Neuronal stem cell (in vitro differentiated cells): ENCODE results near the gene SIM2.

Experiments used
- DNase-seq: peaks from one replicate; pipeline ENCODE4 v3.0.0-alpha.2; 2013; ENCODE audit warnings: low spot score
- H2AFZ ChIP-seq: one replicate; pipeline ENCODE4 v1.6.1; 2013; ENCODE audit warnings: mild to moderate bottlenecking, low read length, inconsistent platforms
- H2AK5ac ChIP-seq: 2 replicates; pipeline ENCODE4 v1.6.1; 2013; ENCODE audit warnings: low read depth, mild to moderate bottlenecking, inconsistent platforms, low read length, moderate library complexity, mixed read lengths
- H2BK120ac ChIP-seq: 2 replicates; pipeline ENCODE4 v1.6.1; 2013; ENCODE audit warnings: low read depth, mild to moderate bottlenecking, inconsistent platforms, low read length, moderate library complexity, mixed read lengths
- H2BK12ac ChIP-seq: one replicate; pipeline ENCODE4 v1.6.1; 2013; ENCODE audit warnings: low read length, inconsistent platforms
- H2BK15ac ChIP-seq: 2 replicates; pipeline ENCODE4 v1.6.1; 2013; ENCODE audit warnings: mild to moderate bottlenecking, low read length, inconsistent platforms, mixed read lengths
- H2BK5ac ChIP-seq: one replicate; pipeline ENCODE4 v1.6.1; 2013; ENCODE audit warnings: inconsistent platforms, mild to moderate bottlenecking, low read length, moderate library complexity
- H3K14ac ChIP-seq: one replicate; pipeline ENCODE4 v1.6.1; 2013; ENCODE audit warnings: low read length, inconsistent platforms
- H3K18ac ChIP-seq: 2 replicates; pipeline ENCODE4 v1.6.1; 2013; ENCODE audit warnings: low read length, inconsistent platforms
- H3K23ac ChIP-seq: 2 replicates; pipeline ENCODE4 v1.6.1; 2013; ENCODE audit warnings: low read depth, mild to moderate bottlenecking, mixed read lengths, low read length, inconsistent platforms; ENCODE audit not compliant: poor library complexity
- H3K27ac ChIP-seq: replicated peaks from 3 replicates; pipeline ENCODE4 v1.5.1; 2013; ENCODE audit warnings: low read length, inconsistent platforms
- H3K27me3 ChIP-seq, 3 experiments: 2 replicates each; pipeline ENCODE4 v1.6.1; 2013; ENCODE audit warnings: low read length in 3 of 3, mild to moderate bottlenecking in 2 of 3, inconsistent platforms in 1 of 3, low read depth in 1 of 3, mixed read lengths in 1 of 3, moderate library complexity in 1 of 3; ENCODE audit not compliant: control insufficient read depth in 3 of 3, insufficient read depth in 3 of 3
- H3K36me3 ChIP-seq, 2 donors: replicated peaks in 1 of 2; 2 replicates each; pipeline ENCODE4 v1.6.1; 2013; ENCODE audit warnings: low read length in 2 of 2; ENCODE audit not compliant: control insufficient read depth in 2 of 2, insufficient read depth in 2 of 2
- H3K4ac ChIP-seq: 2 replicates; pipeline ENCODE4 v1.6.1; 2013; ENCODE audit warnings: inconsistent platforms, mild to moderate bottlenecking, low read length, moderate library complexity
- H3K4me1 ChIP-seq, 2 donors: 1 replicate in 1 of 2; 2 replicates in 1 of 2; pipeline ENCODE4 v1.6.1; 2013; ENCODE audit warnings: low read length in 2 of 2, low read depth in 1 of 2; ENCODE audit not compliant: control insufficient read depth in 2 of 2, insufficient read depth in 1 of 2
- H3K4me2 ChIP-seq: one replicate; pipeline ENCODE4 v1.6.1; 2013; ENCODE audit warnings: mild to moderate bottlenecking, low read length, inconsistent platforms; ENCODE audit not compliant: insufficient read depth, poor library complexity, severe bottlenecking
- H3K4me3 ChIP-seq, 2 donors: 2 replicates each; pipeline ENCODE4 v1.5.1; 2013; ENCODE audit warnings: low read length in 2 of 2, mild to moderate bottlenecking in 2 of 2, inconsistent platforms in 1 of 2, moderate library complexity in 1 of 2
- H3K79me1 ChIP-seq: one replicate; pipeline ENCODE4 v1.6.1; 2013; ENCODE audit warnings: low read depth, mild to moderate bottlenecking, inconsistent platforms, low read length, moderate library complexity
- H3K9ac ChIP-seq: one replicate; pipeline ENCODE4 v1.6.1; 2013; ENCODE audit warnings: mild to moderate bottlenecking, low read depth, low read length, inconsistent platforms; ENCODE audit not compliant: poor library complexity
- H3K9me3 ChIP-seq, 2 donors: replicated peaks in 1 of 2; 2 replicates each; pipeline versions ENCODE3 to v1.6.1; 2013; ENCODE audit warnings: low read length in 2 of 2, mild to moderate bottlenecking in 2 of 2, inconsistent platforms in 1 of 2, low read depth in 1 of 2, mixed read lengths in 1 of 2, moderate library complexity in 1 of 2; ENCODE audit not compliant: control insufficient read depth in 2 of 2, insufficient read depth in 1 of 2
- H4K8ac ChIP-seq: one replicate; pipeline ENCODE4 v1.6.1; 2013; ENCODE audit warnings: low read depth, mild to moderate bottlenecking, inconsistent platforms, low read length, moderate library complexity
- H4K91ac ChIP-seq: one replicate; pipeline ENCODE4 v1.6.1; 2013; ENCODE audit warnings: low read length, low read depth, mild to moderate bottlenecking, inconsistent platforms; ENCODE audit not compliant: poor library complexity
- WGBS, 2 donors: extraction: QIAGEN DNeasy Blood & Tissue Kit; methylation state at CpG; one replicate each; pipeline ENCODE4 v1.1.7; 2013; ENCODE audit warnings: missing lambda C conversion rate in 2 of 2, mixed read lengths in 1 of 2; ENCODE audit not compliant: insufficient read length in 2 of 2, insufficient replicate concordance in 1 of 2; ENCODE audit errors: extremely low coverage in 2 of 2; 5-methylcytosine and 5-hydroxymethylcytosine counted together

Gene SIM2

DNA sequence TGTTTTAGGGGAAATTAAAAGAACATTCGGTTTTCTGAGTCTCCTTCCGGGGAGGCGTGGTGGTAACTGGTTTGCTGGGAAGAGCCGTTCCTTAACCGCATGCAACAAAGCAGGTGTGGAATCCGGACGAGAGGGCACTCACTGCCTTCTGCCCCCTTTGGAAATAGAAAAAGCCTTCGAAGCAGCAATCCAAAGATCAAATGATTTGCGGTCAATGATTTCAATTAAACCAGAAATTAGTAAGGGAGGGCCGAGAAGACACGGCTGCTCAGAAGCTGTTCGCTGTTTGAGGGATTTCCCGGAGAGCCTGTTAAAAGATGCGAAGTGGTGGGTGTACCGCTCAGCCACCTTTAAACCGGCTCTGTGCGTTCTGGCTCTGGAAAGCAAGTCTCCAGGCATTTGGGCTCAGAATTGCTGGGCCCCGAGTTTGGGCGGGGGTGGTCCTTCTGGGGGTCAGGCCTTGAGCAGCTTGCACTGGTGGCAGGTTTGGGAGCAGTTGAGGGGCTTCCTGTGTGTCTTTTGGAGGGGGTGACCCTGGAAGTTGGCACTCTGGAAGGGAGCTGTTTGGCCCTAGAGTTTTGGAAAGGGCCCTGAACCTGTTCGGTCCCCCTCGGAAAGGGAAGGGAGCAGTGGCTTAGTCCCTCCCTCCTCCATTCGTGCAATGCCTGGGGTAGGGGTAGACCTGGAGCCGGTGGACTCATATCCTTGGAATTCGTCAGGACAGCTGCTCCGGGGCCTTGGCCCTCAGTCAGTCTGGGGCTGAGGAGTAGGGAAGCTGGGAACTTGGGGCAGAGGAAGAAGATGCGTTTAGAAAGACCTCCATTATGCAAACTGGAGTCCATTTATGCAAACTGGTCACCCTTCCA is 3.1 kb downstream of the SIM2 start:
- H2BK5ac ChIP-seq, result no peak overlapping the region
- no peak for DNase-seq
- no peak overlapping the region for H4K8ac ChIP-seq
- WGBS, 2 donors, result no CpG with 5 or more reads among the region's 26 CpGs
- H2AK5ac ChIP-seq, result peak overlapping the region; percentile 13
- H3K9me3 ChIP-seq, result peaks cover 0 to 3% of the 10 kb centered on the region in 2 donors
- no peak overlapping the region for H4K91ac ChIP-seq
- no peaks in the 10 kb centered on the region for H3K36me3 ChIP-seq
- H2AFZ ChIP-seq, result peak overlapping the region; percentile 92
- H3K4ac ChIP-seq, result no peak overlapping the region
- H3K4me1 ChIP-seq, result peaks cover 6 to 25% of the 10 kb centered on the region in 2 donors
- H3K79me1 ChIP-seq, result peaks cover 3% of the 10 kb centered on the region
- H3K27ac ChIP-seq, result no peak overlapping the region
- H3K4me2 ChIP-seq, result no peak overlapping the region
- no peak overlapping the region for H3K9ac ChIP-seq
- H2BK120ac ChIP-seq, result no peak overlapping the region
- H3K23ac ChIP-seq, result no peak overlapping the region
- no peak overlapping the region for H2BK12ac ChIP-seq
- H3K18ac ChIP-seq, result peak overlapping the region; percentile 35
- H3K14ac ChIP-seq, result no peak overlapping the region
- no peak overlapping the region for H3K4me3 ChIP-seq
- H2BK15ac ChIP-seq, result peak overlapping the region; percentile 46
- H3K27me3 ChIP-seq, result peaks cover 92 to 99% (median 98%) of the 10 kb centered on the region in 3 experiments

GRCh38 chr21:36702622-36702968 is 3.7 kb downstream of the SIM2 start:
- H3K79me1 ChIP-seq, result peaks cover 3% of the 10 kb centered on the region
- WGBS, 2 donors, result no CpG with 5 or more reads among the region's 6 CpGs

GRCh38 chr21:36703123-36703522 is 4.2 kb downstream of the SIM2 start:
- peaks cover 1% of the 10 kb centered on the region for H3K79me1 ChIP-seq
- H3K4me3 ChIP-seq, result no peak overlapping the region
- H3K27ac ChIP-seq, result no peak overlapping the region
- no peak overlapping the region for H3K9ac ChIP-seq
- H4K8ac ChIP-seq, result no peak overlapping the region
- H3K23ac ChIP-seq, result no peak overlapping the region
- no peak overlapping the region for H3K4me2 ChIP-seq
- H2BK15ac ChIP-seq, result no peak overlapping the region
- H2BK120ac ChIP-seq, result no peak overlapping the region
- H2AFZ ChIP-seq, result no peak overlapping the region
- no peak for DNase-seq
- H3K14ac ChIP-seq, result no peak overlapping the region
- peaks cover 91 to 99% (median 98%) of the 10 kb centered on the region in 3 experiments for H3K27me3 ChIP-seq
- peaks cover 6 to 29% of the 10 kb centered on the region in 2 donors for H3K4me1 ChIP-seq
- H2BK12ac ChIP-seq, result no peak overlapping the region
- H3K18ac ChIP-seq, result no peak overlapping the region
- no peaks in the 10 kb centered on the region for H3K36me3 ChIP-seq
- H3K9me3 ChIP-seq, result peaks cover 0 to 3% of the 10 kb centered on the region in 2 donors
- H3K4ac ChIP-seq, result no peak overlapping the region
- no CpG with 5 or more reads among the region's 3 CpGs for WGBS, 2 donors
- H4K91ac ChIP-seq, result no peak overlapping the region
- no peak overlapping the region for H2AK5ac ChIP-seq
- no peak overlapping the region for H2BK5ac ChIP-seq

More at GRCh38 chr21:36702622-36702968, 3.7 kb downstream of the SIM2 start:
- Histone ChIP-seq H2BK12ac (no peak overlapping the region), H3K9ac (no peak overlapping the region), H2AK5ac (peak overlapping the region; percentile 13), H3K9me3 (peaks cover 0 to 3% of the 10 kb centered on the region in 2 donors), H2BK15ac (no peak overlapping the region), H3K4me1 (peaks cover 5 to 27% of the 10 kb centered on the region in 2 donors), H3K27ac (no peak overlapping the region), H3K18ac (no peak overlapping the region), H3K14ac (no peak overlapping the region), H3K23ac (no peak overlapping the region), H4K91ac (no peak overlapping the region), H3K4me3 (no peak overlapping the region), H3K27me3 (peaks cover 91 to 99% (median 98%) of the 10 kb centered on the region in 3 experiments), H2AFZ (no peak overlapping the region), H4K8ac (no peak overlapping the region), H2BK5ac (no peak overlapping the region), H3K4ac (no peak overlapping the region), H3K4me2 (no peak overlapping the region), H2BK120ac (no peak overlapping the region), H3K36me3 (no peaks in the 10 kb centered on the region)
- no peak for DNase-seq

DNA sequence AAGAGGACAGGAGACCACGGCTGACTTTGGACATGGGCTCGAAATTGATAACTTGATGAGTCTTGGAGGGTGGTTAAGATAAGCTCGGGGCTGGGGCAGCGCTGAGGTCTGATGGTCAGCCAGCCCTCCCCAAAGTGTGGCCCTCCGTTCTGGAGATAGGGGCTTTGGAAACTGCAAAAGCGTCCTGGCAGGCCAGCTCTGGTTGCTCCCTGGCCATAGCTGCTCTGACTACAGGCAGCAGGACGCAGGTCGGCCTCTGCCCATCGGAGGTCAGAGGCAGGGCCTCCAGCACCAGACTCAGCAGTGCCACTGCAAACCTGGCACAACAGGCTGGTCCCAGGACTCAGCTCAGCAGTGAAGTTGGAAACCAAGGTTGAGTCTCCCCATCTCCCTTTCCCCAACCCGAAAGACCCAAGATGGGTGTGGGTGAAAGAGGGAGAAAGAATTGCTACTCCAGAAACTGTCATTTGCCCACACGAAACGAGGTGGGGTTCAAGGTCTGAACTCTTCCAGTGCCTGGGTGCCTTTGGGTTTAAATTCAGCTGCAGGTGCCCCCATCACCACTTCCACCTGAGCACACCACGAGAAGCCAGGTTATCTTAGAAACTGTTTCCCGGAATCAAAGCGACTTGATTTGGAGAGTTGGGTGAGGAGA is 4.8 kb downstream of the SIM2 start:
- peaks cover 8 to 30% of the 10 kb centered on the region in 2 donors for H3K4me1 ChIP-seq

More for the DNA sequence above, 4.8 kb downstream of the SIM2 start:
- Histone ChIP-seq H2BK15ac (no peak overlapping the region), H3K4me3 (no peak overlapping the region), H4K8ac (no peak overlapping the region), H2AK5ac (no peak overlapping the region), H3K14ac (peak overlapping the region; percentile 15), H3K27me3 (peaks cover 91 to 99% (median 98%) of the 10 kb centered on the region in 3 experiments), H3K18ac (peak overlapping the region; percentile 11), H3K27ac (no peak overlapping the region), H3K4ac (no peak overlapping the region), H3K23ac (no peak overlapping the region), H2BK120ac (no peak overlapping the region), H2BK5ac (no peak overlapping the region), H3K79me1 (peaks cover 1% of the 10 kb centered on the region), H3K36me3 (no peaks in the 10 kb centered on the region), H4K91ac (no peak overlapping the region), H3K4me2 (no peak overlapping the region), H3K9me3 (peaks cover 0 to 3% of the 10 kb centered on the region in 2 donors), H3K9ac (no peak overlapping the region), H2BK12ac (no peak overlapping the region), H2AFZ (no peak overlapping the region)
- DNase-seq, result no peak
- no CpG with 5 or more reads among the region's 15 CpGs for WGBS, 2 donors
